ENCODE data around the gene RXRA.

The RXRA gene

DNA sequence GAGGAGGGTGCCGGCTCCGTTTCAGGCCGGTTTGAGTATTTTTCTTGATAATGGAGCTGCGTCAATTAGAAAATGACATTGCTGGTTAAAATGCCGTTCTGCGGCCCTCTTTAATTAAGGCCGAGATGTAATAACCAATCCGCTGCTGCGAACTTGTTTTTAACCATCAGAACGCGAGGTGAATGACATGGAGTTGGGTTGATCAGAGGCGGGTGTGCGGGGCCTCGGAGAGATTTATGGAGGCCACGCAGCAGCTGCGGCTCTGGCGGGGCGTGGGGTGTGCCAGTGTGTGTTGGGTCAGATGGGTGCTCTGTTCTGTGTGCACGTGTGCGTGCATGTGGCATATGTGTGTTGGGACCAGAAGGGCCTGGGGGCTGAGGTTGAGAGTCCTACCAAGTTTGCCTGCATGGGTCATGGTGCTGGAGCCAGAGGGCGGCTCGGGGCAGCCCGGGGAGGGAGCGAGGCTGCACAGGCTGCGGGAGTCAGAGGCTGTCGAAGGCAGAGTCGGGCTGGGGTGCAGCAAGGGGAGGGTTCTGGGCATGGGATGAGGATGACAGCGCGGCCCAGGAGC lies 25.4 kb downstream of the RXRA start:
- DNase-seq (ENCODE audit: low read depth, low spot score) = no peak

DNA sequence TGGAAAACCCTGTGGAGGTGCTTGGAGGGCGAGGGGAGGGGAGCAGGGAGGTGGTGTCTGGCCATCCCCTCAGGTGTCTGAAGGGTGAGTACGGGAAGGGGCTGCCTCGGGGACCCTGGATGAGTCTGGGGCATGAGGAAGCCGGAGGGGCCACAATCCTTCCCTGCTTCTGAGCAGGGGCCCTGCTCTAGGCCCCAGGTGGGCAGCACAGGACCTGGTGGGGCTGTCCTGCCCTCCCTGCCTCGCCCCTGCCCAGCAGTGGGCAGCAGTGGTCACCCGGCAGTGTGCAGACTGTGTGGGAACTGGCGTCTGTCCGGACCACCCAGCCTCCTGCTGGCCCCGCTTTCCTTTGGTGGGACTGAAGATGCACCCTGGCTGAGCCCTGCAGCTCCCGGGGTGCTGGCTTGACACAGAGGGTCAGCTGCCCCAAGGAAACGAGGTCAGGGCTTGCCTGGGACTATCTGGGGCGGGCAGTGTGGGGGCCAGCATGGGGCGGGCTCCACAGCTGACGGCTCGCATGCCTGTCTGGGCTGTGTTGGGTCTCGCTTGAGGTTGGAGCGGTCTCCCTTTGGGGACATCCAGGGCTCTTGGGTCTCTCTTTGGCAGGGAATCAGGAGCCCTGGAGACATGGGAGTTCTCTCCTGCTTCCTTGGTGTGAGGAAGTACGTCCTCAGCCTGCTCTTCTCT lies 26.1 kb downstream of the RXRA start:
- no peak for DNase-seq (ENCODE audit: low read depth, low spot score)

DNA sequence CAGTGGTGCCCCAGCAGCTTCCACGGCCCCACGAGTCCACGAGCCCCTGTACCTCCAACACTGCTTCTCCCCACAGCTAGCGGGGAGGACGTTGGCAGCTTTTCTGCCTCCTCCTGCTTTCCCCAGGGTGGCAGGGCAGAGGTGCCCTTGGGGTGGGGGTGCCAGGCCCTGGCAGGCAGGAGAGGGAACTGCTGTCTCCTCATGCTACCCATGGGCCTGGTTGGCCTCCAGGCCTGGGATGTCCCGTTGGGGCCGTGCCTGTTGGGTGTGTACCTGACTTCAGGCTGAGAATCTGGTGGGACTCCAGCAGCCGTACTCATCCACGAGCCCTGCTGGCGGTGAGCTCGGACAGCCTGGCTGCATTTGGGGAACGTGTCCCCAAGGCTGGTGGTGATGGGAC lies 27.3 kb downstream of the RXRA start:
- DNase-seq (ENCODE audit: low read depth, low spot score) = no peak

DNA sequence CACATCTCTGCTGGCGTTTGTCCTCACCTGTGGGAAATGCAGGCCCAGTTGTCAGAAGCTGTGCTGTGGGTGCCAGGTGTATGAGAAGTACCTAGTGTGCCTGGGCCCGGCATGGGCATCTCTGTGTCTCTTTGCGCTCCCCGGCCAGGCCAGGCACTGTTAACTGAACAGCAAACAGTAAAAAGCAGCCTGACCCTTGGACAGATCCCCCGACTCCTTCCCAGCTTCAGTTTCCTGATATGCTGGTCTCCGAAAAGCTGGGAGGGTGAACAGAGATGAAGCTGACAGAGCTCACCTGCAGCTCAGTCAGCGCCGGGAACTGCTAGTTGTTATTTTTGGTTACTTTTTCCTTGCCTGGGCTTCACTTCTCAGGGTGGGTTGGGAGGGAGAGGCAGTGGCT lies 28.9 kb downstream of the RXRA start:
- DNase-seq (ENCODE audit: low read depth, low spot score) = no peak

DNA sequence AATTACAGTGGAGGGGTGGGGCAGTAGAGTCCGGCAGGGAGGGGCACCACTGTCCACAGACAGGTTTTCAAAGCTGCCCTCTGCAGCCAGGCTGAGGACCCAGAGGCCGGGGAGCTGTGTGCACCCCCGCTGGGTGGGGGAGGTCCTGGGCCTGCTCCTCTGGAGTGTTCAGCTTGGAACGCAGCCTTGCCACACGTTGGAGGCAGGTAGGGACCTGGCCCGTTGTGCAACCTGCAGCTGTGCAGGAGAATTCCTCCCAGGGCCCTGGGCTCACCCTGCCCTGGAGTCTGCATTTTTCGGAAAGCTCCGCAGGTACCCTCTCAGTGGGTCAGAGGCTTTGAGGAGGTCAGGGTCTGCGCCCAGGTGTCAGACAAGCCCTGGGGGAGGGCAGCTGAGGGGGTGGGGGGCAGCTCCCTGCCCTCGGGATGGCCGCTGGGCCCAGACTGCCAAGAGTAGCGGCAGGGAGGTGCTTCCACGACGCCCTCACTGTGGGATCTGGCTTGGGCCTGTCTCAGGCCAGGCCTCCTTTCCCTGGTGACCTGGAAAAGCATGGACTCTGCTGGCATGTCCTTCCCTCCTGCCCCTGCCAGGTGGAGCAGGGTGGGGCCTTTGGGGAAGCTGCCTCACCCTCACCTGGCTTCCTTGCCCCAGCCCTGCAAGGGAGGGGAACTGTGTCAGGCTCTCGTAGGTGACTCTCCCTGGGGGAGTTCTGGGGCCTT lies 29.5 kb downstream of the RXRA start:
- no peak for DNase-seq (ENCODE audit: low read depth, low spot score)

DNA sequence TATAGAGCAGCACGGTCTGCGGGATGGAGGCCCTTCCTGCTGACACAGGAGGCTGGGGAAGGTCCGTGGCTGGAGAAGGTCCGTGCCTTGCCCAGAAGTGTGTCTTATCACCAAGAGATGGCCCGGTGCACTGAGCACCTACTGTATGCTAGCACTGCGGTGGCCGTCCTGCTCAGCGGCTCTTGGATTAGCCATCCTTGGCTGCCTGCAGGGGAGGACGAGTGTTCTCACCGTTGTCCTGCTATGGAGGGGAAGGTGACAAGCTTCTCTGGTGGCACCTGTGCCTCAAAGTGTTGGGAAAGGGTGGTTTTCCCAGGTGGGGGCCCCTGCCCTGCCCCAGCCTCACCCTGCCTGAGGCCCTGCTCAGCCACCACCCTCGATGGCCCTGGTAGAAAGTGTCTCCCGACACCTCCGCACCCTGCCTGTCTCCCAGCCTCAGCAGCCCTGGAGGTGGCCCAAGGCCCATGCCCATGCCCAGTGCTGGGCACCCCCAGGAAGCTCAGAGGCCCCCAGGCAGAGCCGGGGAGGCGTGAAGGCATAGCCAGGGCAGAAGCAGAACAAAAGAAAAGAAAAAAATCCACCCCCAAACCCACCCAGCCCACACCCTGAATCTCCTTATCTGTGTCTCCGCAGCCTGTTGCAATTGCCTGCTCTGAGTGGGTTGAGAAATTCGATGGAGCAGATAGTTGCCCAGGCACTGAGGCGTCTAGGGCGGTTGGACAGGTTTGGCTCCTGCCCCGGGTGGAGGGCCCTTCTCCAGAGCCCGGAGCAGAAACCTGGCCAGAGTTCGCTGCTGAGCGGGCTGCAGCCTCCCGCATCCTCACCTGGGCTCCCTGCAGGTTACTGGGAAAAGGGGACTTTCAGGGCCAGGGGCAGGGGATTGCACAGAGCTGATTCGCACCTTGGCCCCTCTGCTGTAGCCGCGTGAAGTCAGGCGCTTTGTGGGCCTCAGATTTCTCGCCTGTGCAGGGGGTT lies 30.5 kb downstream of the RXRA start:
- no peak for DNase-seq (ENCODE audit: low read depth, low spot score)

DNA sequence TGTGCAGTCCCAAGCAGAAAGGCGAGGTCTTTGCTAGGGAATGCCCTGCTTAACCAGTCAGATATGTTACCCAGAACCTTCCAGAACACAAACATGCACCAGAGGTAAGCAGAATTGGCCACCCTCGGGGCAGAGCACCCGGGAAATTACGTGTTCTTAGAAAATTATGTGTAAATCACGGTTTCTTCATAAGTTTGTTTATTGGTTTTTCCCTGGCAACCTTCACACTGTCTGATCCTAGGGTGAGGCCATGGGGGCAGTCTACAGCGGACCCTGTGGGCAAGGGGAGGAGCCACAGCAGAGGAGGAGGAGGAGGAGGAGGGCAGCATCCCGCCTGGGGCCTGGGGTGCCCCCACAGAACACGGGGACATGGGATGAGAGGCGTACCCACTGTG lies 31.4 kb downstream of the RXRA start:
- DNase-seq (ENCODE audit: low read depth, low spot score) = no peak

DNA sequence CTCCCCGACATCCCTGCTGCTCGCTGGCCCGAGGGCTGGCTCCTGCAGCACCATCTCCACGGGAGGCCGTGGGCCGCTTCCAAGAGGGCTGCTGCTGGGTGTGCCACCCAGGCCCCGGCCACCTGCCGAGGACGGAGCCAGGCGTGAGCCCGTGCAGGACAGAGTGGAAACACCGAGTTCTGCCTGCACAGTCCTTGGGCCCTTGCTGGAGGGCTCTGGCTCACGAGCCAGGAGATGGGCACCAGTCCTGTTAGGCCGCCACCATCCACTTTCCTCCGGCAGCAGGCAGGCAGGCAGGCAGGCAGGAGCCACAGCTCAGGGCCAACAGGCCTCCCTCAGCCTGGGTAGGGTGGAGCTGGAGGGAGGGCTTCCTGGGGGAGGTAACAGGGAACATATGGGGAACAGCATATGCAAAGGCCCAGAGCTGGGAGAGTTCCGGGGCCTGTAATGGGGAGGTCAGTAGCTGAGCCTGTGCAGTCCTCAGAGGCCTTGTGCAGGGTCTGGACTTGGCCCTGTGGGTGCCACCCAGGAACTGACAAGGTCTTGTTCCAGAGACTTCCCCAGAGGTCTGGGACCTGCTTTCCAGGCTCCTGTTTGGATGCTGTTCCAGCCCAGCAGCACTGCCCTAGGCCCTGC lies 31.9 kb downstream of the RXRA start:
- no peak for DNase-seq (ENCODE audit: low read depth, low spot score)

DNA sequence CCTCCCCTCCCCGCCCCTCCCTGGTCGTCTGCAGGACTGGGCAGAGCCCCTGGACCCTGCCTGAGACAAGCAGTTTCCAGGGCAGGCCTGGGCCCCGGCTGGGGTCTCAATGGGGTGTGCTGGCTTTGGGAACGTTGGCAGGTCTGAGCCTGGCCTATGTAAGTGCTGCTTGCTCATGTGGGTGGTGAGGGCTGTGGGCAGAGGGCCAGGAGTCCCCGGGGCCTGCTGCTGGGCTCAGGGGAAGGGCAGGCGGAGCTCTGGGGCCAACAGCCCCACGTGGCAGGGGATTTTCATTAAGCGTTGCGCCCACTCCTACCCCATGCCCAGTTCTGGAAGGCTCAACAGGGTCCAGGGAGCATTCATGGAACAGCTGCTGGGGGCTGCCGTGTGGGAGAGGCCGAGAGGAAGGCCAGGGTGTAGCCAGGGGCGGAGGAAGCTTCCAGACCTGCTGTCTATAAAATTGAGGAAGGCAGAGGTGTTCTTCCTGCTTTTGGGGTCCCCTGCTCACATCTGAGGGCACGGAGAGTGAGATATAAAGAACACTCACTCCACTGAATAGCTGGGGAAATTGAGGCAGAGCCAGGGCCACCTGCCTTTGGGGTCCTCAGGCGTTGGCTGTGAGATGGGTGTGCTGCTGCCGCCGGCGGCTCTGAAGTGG lies 32.5 kb downstream of the RXRA start:
- DNase-seq (ENCODE audit: low read depth, low spot score) = no peak

DNA sequence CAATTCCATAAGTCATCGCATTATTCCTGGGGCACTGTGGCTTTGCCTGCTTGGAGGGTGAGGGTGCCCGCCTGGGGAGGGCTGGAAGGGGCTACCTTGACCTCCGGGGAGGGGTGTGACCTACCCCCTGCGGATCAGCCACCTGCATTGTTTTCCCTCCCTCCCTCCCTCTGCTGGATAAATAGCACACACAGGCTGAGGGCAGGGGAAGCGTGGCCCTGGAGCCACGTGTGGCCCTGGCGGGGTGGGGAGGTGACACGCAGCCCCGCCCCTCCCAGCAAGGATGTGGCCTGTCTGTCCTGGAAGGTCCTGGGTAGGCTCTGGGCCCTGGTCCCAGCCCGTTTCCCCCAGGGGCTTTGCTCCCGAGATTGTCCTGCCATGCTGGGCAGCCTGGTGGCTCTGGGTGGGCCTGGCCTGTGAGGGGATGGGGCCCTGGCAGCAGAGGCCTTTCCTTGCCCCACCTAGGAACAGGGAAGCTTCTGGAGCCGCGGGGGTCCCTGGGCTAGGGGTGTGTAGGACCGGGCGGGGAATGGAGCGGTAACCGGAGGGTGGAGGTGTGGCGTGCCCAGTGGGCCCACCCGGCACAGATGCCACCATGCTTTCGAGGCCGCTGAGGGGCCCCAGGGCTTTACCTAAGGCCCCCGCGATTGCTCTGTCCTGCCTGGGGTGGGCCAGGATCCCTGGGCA lies 33.4 kb downstream of the RXRA start:
- DNase-seq (ENCODE audit: low read depth, low spot score) = no peak

DNA sequence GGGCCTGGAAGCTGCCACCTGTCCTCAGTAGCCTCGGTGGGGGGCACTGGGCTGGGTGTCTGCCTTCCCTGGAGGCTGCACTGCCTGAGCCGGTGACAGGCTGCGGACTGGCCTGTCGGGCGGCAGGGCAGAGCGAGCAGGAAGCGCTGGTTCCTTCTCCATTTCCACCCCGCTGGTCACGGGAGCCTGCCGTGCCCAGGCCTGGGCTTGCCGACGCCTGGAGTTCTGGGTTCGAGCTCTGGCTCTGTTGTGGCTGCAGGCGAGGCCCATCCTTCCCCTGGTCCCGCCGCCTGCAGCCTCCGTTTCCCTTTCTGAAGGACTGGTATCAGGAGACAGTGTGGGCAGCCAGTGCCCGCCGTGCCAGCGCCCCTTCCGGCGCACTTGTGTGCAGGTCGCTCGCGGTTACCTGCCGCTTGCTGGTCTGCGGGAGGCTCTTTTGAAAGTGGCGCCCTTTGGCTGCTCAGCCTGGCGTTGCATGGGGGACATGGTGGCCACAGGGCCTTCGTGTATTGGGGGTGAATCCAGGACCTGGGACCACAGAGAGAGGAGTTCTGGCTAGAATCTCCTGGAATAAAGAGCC lies 34.0 kb downstream of the RXRA start:
- no peak for DNase-seq (ENCODE audit: low read depth, low spot score)

DNA sequence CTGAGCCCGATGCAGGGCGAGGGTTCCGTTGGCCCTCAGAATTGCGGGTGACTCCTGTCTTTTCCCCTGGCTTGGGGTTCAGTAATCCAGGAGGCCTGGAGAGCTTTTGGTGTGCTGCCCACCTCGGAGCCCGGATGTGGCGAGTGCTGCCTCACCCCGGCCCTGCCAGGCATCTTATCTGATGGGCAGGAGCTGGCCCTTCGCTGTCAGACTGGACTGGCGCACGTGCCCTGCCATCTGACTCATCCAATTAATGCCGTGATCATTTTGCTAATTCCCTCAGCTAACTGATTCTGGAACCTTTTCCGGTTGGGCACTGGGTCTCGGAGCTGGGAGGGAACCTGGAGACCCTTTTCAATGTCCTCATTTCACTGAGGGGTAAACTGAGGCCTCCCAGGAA lies 34.6 kb downstream of the RXRA start:
- no peak for DNase-seq (ENCODE audit: low read depth, low spot score)

DNA sequence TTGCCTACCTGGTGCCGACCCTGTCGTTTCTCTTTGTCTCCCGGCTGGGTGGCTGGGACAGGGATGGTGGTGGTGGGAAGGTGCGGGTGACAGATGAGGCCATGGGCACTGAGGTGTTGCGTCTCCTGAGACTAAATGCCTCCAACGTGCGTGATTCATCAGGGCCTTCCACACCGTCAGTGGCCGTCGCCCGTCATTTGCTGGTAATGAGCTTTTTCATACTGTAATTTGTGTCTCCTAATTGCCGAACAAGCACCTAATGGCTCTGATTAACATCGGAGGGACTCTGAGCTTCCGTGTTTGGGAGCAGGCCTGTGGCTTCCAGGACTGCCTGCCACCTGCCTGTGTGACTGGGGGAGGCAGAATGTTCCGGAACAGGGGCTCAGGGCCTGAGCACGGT lies 35.2 kb downstream of the RXRA start:
- no peak for DNase-seq (ENCODE audit: low read depth, low spot score)

DNA sequence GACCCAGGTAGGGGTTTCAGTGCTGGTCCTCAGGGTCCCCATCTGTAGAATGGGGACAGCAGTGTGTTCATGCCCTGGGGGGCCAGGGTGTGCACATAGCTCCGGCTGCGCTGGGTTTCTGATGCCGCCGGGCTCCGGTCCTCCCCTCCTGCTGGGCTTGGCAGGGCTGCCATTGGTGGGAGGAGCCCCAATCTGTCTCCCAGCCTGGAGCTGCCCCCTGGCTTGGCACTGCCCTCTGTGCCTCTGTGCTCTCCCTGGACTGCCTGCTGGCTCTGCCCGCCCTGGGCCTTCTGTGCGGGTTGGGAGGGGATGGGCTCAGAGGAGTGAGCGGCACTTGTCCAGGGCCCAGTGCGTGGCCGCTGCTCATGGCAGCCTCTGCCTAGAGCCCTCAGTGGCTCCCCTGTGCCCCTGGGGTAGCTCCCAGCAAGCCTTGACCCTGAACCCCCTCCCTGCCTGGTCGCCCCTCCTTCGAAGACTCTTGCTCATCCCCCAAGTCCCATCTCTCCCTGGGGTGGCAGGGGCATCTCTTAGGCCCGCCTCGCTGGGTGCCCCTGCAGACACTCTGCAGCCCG lies 35.7 kb downstream of the RXRA start:
- DNase-seq (ENCODE audit: low read depth, low spot score) = no peak

DNA sequence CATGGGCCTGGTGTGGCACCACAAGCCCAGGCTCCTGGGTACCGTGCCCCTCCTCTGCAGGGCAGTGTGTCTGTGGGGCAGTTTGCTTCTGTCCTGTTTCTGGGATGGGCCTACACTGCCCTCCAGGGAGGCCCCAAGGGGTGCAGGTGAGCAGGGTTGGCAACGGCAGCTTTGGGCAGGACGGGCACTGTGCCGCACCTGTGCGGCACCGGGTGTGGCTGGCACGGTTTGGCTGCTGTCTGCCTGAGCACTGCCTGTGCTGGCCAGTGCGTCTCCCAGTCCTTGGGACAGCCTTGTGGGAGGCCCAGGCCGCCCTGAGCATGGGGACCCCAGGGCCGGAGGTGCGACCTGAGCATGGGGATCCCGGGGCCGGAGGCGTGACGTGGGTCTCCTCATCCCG lies 37.2 kb downstream of the RXRA start:
- no peak for DNase-seq (ENCODE audit: low read depth, low spot score)

DNA sequence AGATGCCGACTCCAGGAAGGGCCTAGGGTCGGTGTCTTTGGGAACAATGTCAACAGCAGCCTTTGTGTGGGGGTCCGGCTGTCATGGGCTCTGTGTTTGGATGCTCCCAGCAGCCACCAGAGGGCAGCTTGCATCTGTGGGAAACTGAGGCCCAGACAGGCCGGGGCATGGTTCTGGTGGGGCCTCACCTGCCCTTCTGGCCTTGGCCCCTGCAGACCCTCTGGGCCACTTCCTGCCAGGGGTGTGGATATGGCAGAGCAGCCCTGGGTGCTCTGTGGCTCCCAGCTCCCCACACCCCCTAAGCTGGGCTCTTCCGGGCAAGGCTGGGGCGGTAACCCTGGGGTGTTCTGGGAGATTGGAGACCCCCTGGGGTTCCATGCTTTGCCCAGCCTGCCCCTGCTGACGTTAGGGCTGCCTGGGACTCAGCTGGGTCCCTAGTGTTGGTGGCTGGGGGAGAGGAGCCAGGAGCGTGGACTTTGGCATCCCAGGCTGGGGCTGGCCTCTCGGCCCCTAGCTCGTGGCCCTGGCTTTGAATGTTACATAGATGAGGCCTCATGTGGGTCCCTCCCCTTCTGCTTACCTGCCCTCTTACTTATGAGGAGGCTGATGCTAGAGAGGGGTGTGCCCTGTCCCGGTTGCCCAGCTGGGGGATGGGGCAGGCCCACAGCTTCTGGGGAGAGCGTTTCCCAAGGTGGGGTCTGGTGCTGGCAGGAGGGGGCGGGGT lies 38.3 kb downstream of the RXRA start:
- no peak for DNase-seq (ENCODE audit: low read depth, low spot score)

DNA sequence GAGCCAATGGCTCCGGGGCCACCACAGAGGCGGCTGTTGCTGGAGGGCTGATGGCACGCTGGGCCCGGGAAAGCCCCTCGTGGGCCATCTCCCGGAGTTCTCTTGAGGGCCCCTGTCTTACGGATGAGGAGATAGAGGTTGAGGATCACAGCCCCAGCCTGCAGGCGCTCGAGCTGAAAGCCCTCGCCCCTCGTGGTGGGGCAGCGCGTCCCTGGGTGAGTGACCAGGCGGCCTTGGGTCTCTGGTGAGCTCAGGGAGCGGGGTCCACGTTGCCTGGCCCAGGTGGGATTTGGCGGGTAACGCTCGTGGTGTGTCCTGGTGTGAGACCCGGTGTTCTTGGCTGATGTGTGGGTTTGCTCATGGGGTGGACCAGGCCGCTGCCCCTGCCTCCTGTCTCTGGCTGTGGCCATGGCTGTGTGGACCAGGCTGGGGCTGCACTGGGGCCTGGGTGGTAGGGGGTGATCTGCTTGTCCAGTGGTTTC lies 38.9 kb downstream of the RXRA start:
- no peak for DNase-seq (ENCODE audit: low read depth, low spot score)

DNA sequence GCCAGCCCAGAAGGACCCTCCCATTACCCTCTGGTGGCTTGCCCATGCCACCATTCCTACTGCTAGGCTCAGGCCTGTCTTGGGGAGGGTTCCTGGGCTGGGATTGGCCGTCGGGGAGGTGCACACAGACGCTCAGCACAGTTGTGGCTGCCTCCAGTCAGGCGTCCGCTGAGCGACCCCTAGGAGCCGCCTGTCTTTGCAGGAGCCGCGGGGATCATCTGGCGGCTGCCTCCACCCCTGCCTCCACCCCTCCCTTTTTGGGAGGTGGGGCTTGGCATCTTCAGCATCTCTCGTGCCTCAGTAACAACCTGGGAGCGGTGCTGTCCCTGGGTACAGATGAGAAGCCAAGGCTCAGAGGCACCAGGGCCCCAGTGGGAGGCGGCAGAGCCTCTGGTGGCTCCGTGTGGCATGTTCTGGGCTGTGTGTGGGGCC lies 39.6 kb downstream of the RXRA start:
- no peak for DNase-seq (ENCODE audit: low read depth, low spot score)

Measured in brain pericyte (primary cell).